K562 (cell line): Measurements from ENCODE around the gene MPZL1. TPM values are rescaled to one million over a fixed set of nuclear protein-coding genes. Genes with fewer than 3 reads are reported as not detected.

Experiments
- HMGN3 ChIP-seq: IDR thresholded peaks from 2 replicates; pipeline ENCODE4 v1.6.1; 2011; ENCODE audit warnings: borderline replicate concordance, low read depth, mild to moderate bottlenecking, mixed read lengths, low read length; ENCODE audit not compliant: insufficient read length; ENCODE audit errors: extremely low read depth
- KAT7 ChIP-seq: sonication (generic); formaldehyde crosslinking; IDR thresholded peaks from 2 replicates; pipeline ENCODE4 v1.8.0; 2022; ENCODE audit warnings: missing genetic modification reagents, mild to moderate bottlenecking, borderline replicate concordance
- KDM5B ChIP-seq: fragments of 200-600 bp; sonication (generic); IDR thresholded peaks from 2 replicates; pipeline ENCODE4 v1.6.1; 2012; ENCODE audit warnings: low read depth, mild to moderate bottlenecking, moderate library complexity, low read length, control low read depth, inconsistent platforms; ENCODE audit not compliant: insufficient replicate concordance
- MIER1 ChIP-seq: fragments of 450-650 bp; IDR thresholded peaks from 2 replicates; pipeline ENCODE4 v1.6.1; 2016; ENCODE audit warnings: antibody characterized with exemption, mild to moderate bottlenecking, low read depth
- PHF20 ChIP-seq: fragments of 450-650 bp; IDR thresholded peaks from 2 replicates; pipeline ENCODE4 v1.6.1; 2018; ENCODE audit not compliant: partially characterized antibody
- RBM14 ChIP-seq: fragments of 200-400 bp; formaldehyde crosslinking; IDR thresholded peaks from 2 replicates; pipeline ENCODE4 v1.6.1; 2018; ENCODE audit warnings: low read depth, mild to moderate bottlenecking, low read length, moderate library complexity, borderline replicate concordance; ENCODE audit not compliant: insufficient read depth
- SMAD2 ChIP-seq: fragments of 150-350 bp; IDR thresholded peaks from 2 replicates; pipeline ENCODE4 v1.6.1; 2014; ENCODE audit warnings: low read depth, mild to moderate bottlenecking, low read length
- SMAD3 ChIP-seq: fragments of 450-650 bp; formaldehyde crosslinking; conservative IDR thresholded peaks from 2 replicates; pipeline ENCODE4 v1.4.0; 2020; ENCODE audit warnings: mild to moderate bottlenecking
- polyA plus RNA-seq, 8 experiments: library from polyadenylated mRNA; depleted of rRNA in 4 of 8; stranded (reverse) in 5 of 8; unstranded in 3 of 8; fragments of >200 nt; fragmentation: Nextera tagmentation in 2 of 8; fragmentation: Illumina TruSeq in 1 of 8; extraction: Ambion mirVana in 2 of 8; extraction: Trizol in 1 of 8; gene quantifications; 2 replicates each; pipeline versions ENCODE4 v1.2.1 to v1.2.3, GENCODE V29; 2011 to 2014; ENCODE audit warnings: inconsistent platforms in 1 of 8, missing spikeins in 1 of 8
- total RNA-seq, 7 experiments: library from RNA; depleted of rRNA in 6 of 7; stranded (reverse); fragments of >200 nt in 6 of 7; fragmentation: Illumina TruSeq in 2 of 7; extraction: Trizol in 2 of 7; gene quantifications; 2 replicates each; pipeline versions ENCODE4 v1.2.1 to v1.2.3, GENCODE V29; 2011 to 2021; ENCODE audit warnings: low replicate concordance in 1 of 7
- TF ChIP-seq, protein P1 (sequence below): sonication (generic); formaldehyde crosslinking; IDR thresholded peaks from 2 replicates; pipeline ENCODE4 v1.8.0; 2022; ENCODE audit warnings: mild to moderate bottlenecking, missing genetic modification reagents
- TF ChIP-seq, protein P2 (sequence below): sonication (generic); formaldehyde crosslinking; IDR thresholded peaks from 2 replicates; pipeline ENCODE4 v1.8.1; 2023; ENCODE audit warnings: mild to moderate bottlenecking, missing genetic modification reagents
- TF ChIP-seq, protein P3 (sequence below), 2 experiments: IDR thresholded peaks; 2 replicates each; pipeline ENCODE4 v1.6.1; 2012; ENCODE audit warnings: improper control_type of control experiment in 2 of 2, low read depth in 2 of 2, low read length in 2 of 2, borderline replicate concordance in 1 of 2
- TF ChIP-seq, protein P4 (sequence below): sonication (generic); formaldehyde crosslinking; IDR thresholded peaks from 2 replicates; pipeline ENCODE4 v1.8.0; 2022; ENCODE audit warnings: mild to moderate bottlenecking, low read depth, missing genetic modification reagents
- TF ChIP-seq, protein P5 (sequence below): fragments of 450-650 bp; IDR thresholded peaks from 2 replicates; pipeline ENCODE4 v1.6.1; 2016
- TF ChIP-seq, protein P6 (sequence below): fragments of 450-650 bp; IDR thresholded peaks from 2 replicates; pipeline ENCODE4 v1.6.1; 2016; ENCODE audit warnings: antibody characterized with exemption

Gene MPZL1
- total and polyA plus RNA-seq, 9 of the 15 experiments (the other 6 are each of a cell fraction or from before 2014, with no cell fraction given): 14.5 to 153 (median 66.5) TPM

DNA sequence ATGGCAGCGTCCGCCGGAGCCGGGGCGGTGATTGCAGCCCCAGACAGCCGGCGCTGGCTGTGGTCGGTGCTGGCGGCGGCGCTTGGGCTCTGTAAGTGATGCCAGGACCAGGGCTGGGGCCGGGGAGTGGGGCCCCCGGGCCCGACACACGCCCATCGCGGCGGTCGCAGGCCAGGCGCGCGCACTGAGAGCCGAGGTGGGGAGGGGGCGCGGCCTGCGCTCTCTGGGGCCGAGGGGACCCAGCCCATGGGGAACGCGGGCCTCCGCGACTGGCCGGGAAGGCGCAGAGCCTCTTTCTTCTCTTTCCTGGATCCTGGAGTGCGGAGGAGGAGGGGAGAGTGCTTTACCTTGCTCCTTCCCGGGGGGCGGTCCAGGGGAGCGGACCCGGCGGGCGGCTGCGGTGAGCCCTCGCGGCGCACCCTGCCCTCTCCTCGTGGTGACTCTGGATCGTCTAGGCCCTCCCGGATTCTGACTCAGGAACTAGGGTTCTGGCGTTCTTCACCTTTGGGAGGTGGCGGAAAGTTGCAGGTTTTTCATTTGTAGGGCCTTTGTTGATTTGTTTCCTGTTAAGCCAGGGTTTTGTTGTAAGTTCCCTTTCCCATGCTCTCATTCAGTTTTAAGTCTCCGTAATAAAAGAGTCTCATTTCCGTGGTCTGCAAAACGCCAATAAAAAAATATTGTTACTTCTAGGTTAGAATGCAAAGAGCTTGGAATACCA lies 529 bp downstream of the MPZL1 start (continued):
- no peak for TF ChIP-seq MIER1
- TF ChIP-seq RBM14: peak; percentile 80; the same call in 1 of the 2 replicates
- TF ChIP-seq KDM5B: peak; percentile 10
- TF ChIP-seq SMAD2: no peak
- TF ChIP-seq KAT7 (CRISPR knock-in tag): peak; percentile 75; the same call in 1 of the 2 replicates
- TF ChIP-seq SMAD3 (CRISPR knock-in tag): no peak
- TF ChIP-seq, protein P1, sequence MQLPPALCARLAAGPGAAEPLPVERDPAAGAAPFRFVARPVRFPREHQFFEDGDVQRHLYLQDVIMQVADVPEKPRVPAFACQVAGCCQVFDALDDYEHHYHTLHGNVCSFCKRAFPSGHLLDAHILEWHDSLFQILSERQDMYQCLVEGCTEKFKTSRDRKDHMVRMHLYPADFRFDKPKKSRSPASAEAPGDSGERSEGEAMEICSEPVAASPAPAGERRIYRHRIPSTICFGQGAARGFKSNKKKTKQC (CRISPR knock-in tag): peak; percentile 6; the same call in 1 of the 2 replicates
- TF ChIP-seq, protein P2, sequence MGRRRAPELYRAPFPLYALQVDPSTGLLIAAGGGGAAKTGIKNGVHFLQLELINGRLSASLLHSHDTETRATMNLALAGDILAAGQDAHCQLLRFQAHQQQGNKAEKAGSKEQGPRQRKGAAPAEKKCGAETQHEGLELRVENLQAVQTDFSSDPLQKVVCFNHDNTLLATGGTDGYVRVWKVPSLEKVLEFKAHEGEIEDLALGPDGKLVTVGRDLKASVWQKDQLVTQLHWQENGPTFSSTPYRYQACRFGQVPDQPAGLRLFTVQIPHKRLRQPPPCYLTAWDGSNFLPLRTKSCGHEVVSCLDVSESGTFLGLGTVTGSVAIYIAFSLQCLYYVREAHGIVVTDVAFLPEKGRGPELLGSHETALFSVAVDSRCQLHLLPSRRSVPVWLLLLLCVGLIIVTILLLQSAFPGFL (CRISPR knock-in tag): 0 out of 2 replicates have a peak, but pooled peaks have one; percentile 59
- TF ChIP-seq PHF20: no peak
- TF ChIP-seq, protein P3, sequence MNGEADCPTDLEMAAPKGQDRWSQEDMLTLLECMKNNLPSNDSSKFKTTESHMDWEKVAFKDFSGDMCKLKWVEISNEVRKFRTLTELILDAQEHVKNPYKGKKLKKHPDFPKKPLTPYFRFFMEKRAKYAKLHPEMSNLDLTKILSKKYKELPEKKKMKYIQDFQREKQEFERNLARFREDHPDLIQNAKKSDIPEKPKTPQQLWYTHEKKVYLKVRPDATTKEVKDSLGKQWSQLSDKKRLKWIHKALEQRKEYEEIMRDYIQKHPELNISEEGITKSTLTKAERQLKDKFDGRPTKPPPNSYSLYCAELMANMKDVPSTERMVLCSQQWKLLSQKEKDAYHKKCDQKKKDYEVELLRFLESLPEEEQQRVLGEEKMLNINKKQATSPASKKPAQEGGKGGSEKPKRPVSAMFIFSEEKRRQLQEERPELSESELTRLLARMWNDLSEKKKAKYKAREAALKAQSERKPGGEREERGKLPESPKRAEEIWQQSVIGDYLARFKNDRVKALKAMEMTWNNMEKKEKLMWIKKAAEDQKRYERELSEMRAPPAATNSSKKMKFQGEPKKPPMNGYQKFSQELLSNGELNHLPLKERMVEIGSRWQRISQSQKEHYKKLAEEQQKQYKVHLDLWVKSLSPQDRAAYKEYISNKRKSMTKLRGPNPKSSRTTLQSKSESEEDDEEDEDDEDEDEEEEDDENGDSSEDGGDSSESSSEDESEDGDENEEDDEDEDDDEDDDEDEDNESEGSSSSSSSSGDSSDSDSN (IDR thresholded peaks at IDR 0.05; ENCODE audit: borderline replicate concordance in 1 of 2, low read depth in 2 of 2, low read length in 2 of 2): peak; percentile 83 to 85; a peak in 3 of 4 replicates
- TF ChIP-seq, protein P4, sequence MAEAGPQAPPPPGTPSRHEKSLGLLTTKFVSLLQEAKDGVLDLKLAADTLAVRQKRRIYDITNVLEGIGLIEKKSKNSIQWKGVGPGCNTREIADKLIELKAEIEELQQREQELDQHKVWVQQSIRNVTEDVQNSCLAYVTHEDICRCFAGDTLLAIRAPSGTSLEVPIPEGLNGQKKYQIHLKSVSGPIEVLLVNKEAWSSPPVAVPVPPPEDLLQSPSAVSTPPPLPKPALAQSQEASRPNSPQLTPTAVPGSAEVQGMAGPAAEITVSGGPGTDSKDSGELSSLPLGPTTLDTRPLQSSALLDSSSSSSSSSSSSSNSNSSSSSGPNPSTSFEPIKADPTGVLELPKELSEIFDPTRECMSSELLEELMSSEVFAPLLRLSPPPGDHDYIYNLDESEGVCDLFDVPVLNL (CRISPR knock-in tag): no peak
- TF ChIP-seq HMGN3: peak; percentile 10
- TF ChIP-seq, protein P5, sequence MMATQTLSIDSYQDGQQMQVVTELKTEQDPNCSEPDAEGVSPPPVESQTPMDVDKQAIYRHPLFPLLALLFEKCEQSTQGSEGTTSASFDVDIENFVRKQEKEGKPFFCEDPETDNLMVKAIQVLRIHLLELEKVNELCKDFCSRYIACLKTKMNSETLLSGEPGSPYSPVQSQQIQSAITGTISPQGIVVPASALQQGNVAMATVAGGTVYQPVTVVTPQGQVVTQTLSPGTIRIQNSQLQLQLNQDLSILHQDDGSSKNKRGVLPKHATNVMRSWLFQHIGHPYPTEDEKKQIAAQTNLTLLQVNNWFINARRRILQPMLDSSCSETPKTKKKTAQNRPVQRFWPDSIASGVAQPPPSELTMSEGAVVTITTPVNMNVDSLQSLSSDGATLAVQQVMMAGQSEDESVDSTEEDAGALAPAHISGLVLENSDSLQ: no peak
- TF ChIP-seq, protein P6, sequence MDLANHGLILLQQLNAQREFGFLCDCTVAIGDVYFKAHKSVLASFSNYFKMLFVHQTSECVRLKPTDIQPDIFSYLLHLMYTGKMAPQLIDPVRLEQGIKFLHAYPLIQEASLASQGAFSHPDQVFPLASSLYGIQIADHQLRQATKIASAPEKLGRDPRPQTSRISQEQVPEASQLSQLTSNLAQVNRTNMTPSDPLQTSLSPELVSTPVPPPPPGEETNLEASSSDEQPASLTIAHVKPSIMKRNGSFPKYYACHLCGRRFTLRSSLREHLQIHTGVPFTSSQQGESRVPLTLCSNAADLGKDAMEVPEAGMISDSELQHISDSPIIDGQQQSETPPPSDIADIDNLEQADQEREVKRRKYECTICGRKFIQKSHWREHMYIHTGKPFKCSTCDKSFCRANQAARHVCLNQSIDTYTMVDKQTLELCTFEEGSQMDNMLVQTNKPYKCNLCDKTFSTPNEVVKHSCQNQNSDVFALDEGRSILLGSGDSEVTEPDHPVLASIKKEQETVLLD: 0 out of 2 replicates have a peak, but pooled peaks have one; percentile 16
